ENCODE data around the gene DMGDH.

- TF ChIP-seq, protein P1, sequence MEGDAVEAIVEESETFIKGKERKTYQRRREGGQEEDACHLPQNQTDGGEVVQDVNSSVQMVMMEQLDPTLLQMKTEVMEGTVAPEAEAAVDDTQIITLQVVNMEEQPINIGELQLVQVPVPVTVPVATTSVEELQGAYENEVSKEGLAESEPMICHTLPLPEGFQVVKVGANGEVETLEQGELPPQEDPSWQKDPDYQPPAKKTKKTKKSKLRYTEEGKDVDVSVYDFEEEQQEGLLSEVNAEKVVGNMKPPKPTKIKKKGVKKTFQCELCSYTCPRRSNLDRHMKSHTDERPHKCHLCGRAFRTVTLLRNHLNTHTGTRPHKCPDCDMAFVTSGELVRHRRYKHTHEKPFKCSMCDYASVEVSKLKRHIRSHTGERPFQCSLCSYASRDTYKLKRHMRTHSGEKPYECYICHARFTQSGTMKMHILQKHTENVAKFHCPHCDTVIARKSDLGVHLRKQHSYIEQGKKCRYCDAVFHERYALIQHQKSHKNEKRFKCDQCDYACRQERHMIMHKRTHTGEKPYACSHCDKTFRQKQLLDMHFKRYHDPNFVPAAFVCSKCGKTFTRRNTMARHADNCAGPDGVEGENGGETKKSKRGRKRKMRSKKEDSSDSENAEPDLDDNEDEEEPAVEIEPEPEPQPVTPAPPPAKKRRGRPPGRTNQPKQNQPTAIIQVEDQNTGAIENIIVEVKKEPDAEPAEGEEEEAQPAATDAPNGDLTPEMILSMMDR (IDR thresholded peaks at IDR 0.05), result no peak
- TF ChIP-seq POLR2A (IDR thresholded peaks at IDR 0.05), result no peak
These were observed 19.0 kb downstream of the DMGDH start for GRCh38 chr5:79050498-79050897.
